ENCODE measurements around the gene PRDM15.

Gene PRDM15

GRCh38 chr21:41778930-41779600 lies 100.1 kb downstream of the PRDM15 start:
- DNase-seq (ENCODE audit: low read depth) = no peak

- DNase-seq (ENCODE audit: low read depth) = no peak
Observed at GRCh38 chr21:41777951-41778815, 101.0 kb downstream of the PRDM15 start.

- no peak for DNase-seq (ENCODE audit: low read depth)
Observed at GRCh38 chr21:41776778-41777177, 102.4 kb downstream of the PRDM15 start.

GRCh38 chr21:41775149-41775472 lies 104.0 kb downstream of the PRDM15 start:
- DNase-seq (ENCODE audit: low read depth) = no peak

- DNase-seq (ENCODE audit: low read depth) = no peak
Observed at GRCh38 chr21:41774467-41775148, 104.5 kb downstream of the PRDM15 start.

- no peak for DNase-seq (ENCODE audit: low read depth)
Observed at GRCh38 chr21:41772351-41773080, 106.6 kb downstream of the PRDM15 start.

GRCh38 chr21:41771625-41771945 lies 107.6 kb downstream of the PRDM15 start:
- no peak for DNase-seq (ENCODE audit: low read depth)

- DNase-seq (ENCODE audit: low read depth) = no peak
Observed at GRCh38 chr21:41770901-41771624, 108.1 kb downstream of the PRDM15 start.

GRCh38 chr21:41769933-41770332 lies 109.2 kb downstream of the PRDM15 start:
- DNase-seq (ENCODE audit: low read depth) = no peak

GRCh38 chr21:41769521-41769920 lies 109.6 kb downstream of the PRDM15 start:
- DNase-seq (ENCODE audit: low read depth) = no peak

GRCh38 chr21:41769111-41769510 lies 110.0 kb downstream of the PRDM15 start:
- DNase-seq (ENCODE audit: low read depth) = no peak

GRCh38 chr21:41768437-41769042 lies 110.6 kb downstream of the PRDM15 start:
- no peak for DNase-seq (ENCODE audit: low read depth)

- no peak for DNase-seq (ENCODE audit: low read depth)
Observed at GRCh38 chr21:41767606-41768436, 111.3 kb downstream of the PRDM15 start.

GRCh38 chr21:41766883-41767605 lies 112.1 kb downstream of the PRDM15 start, which contains the start of gene RIPK4:
RIPK4 (minus strand) TSS chr21:41767052; CDS start chr21:41767041, 11 bp downstream.
- peak; percentile 65 for DNase-seq (ENCODE audit: low read depth)

- DNase-seq (ENCODE audit: low read depth) = no peak
Observed at GRCh38 chr21:41765973-41766882, 112.9 kb downstream of the PRDM15 start.

GRCh38 chr21:41765420-41765821 lies 113.7 kb downstream of the PRDM15 start:
- no peak for DNase-seq (ENCODE audit: low read depth)

GRCh38 chr21:41764558-41765419 lies 114.4 kb downstream of the PRDM15 start:
- DNase-seq (ENCODE audit: low read depth) = no peak

GRCh38 chr21:41763996-41764395 lies 115.1 kb downstream of the PRDM15 start:
- DNase-seq (ENCODE audit: low read depth) = no peak

All from activated T-cell treated with anti-CD3 and anti-CD28 coated beads for 48 hours (primary cell).